ENCODE data around the gene FREM2. TPM values are rescaled to one million over a fixed set of nuclear protein-coding genes. Genes with fewer than 3 reads are reported as not detected.

Gene FREM2
- total RNA-seq, 1 experiment from 2014 or later = 42.6 TPM

DNA sequence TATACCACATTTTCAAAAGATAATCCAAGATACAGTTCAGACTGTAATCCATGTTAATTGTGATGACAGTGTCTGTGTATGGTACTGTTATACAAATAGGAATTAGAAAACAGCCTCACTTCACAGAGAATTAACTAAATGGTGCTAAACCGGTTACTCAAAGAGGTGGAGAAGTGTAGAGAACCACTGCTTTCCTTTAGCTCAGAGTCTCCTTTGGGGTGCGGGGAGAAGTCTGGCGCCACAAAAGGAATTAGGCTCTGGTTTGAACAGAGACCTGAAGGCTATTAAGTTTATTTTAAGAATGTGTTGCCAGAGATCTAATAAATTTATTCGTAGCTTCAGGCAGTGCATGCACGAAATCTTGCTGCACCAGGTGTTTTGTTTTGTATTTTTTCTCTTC lies 65.8 kb downstream of the FREM2 start:
- POLR2A ChIA-PET = no interaction called here
- H3K36me3 Mint-ChIP-seq (ENCODE audit: insufficient read depth, unreplicated experiment) = peaks cover 10% of the 10 kb centered on the region
- BruUV-seq (replicated peaks) = no TSS peak
- no peak overlapping the region for H3K4me3 Mint-ChIP-seq (ENCODE audit: unreplicated experiment)
- intact Hi-C loops (cut with micrococcal nuclease; ENCODE audit: unreplicated experiment) = no loop called here
- H3K4me1 ChIP-seq = peaks cover 12% of the 10 kb centered on the region; the same call in 1 of the 2 replicates
- DNase-seq = no peak
- peaks cover 2% of the 10 kb centered on the region for H3K36me3 ChIP-seq (ENCODE audit: control insufficient read depth, insufficient read depth, low read length)
- no peaks in the 10 kb centered on the region for H3K9me3 Mint-ChIP-seq (ENCODE audit: unreplicated experiment)
- H3K27me3 Mint-ChIP-seq (ENCODE audit: insufficient read depth, unreplicated experiment) = no peaks in the 10 kb centered on the region
- H3K9me3 ChIP-seq = no peaks in the 10 kb centered on the region
- no peak overlapping the region for H3K4me3 ChIP-seq (ENCODE audit: low read depth, low read length)
- CTCF ChIA-PET = no interaction called here
- H3K4me1 Mint-ChIP-seq (ENCODE audit: low read depth, unreplicated experiment) = peaks cover 9% of the 10 kb centered on the region
- TF ChIP-seq, protein P1, sequence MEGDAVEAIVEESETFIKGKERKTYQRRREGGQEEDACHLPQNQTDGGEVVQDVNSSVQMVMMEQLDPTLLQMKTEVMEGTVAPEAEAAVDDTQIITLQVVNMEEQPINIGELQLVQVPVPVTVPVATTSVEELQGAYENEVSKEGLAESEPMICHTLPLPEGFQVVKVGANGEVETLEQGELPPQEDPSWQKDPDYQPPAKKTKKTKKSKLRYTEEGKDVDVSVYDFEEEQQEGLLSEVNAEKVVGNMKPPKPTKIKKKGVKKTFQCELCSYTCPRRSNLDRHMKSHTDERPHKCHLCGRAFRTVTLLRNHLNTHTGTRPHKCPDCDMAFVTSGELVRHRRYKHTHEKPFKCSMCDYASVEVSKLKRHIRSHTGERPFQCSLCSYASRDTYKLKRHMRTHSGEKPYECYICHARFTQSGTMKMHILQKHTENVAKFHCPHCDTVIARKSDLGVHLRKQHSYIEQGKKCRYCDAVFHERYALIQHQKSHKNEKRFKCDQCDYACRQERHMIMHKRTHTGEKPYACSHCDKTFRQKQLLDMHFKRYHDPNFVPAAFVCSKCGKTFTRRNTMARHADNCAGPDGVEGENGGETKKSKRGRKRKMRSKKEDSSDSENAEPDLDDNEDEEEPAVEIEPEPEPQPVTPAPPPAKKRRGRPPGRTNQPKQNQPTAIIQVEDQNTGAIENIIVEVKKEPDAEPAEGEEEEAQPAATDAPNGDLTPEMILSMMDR (IDR thresholded peaks at IDR 0.05; ENCODE audit: insufficient read depth in 1 of 2, low read depth in 1 of 2, low read length in 1 of 2, severe bottlenecking in 1 of 2, unreplicated experiment in 1 of 2) = no peak
- H3K27me3 ChIP-seq (replicated peaks; ENCODE audit: control insufficient read depth, insufficient read depth, low read length) = no peaks in the 10 kb centered on the region
- H3K27ac Mint-ChIP-seq (ENCODE audit: unreplicated experiment) = no peak overlapping the region

DNA sequence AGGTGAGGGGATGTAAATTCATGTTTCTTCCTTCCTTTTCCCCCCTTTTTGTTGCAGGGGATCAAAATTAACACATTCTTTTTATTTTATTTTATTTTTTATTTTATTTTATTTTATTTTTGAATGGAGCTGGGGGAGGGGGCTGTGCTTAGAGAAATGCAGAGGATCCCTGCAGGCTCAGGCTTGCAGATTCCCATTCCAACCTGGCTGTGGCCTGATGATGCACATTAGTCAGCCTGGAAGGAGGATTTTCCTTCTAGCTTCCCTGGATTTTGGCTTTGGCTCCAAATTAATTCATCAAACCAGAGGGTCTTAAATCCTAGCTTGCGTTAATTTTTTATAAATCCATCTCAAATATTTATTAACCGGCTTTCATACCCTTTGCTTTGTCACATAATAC lies 67.0 kb downstream of the FREM2 start:
- Mint-ChIP-seq H3K4me3 (ENCODE audit: unreplicated experiment) (no peak overlapping the region), H3K9me3 (ENCODE audit: unreplicated experiment) (no peaks in the 10 kb centered on the region), H3K4me1 (ENCODE audit: low read depth, unreplicated experiment) (peaks cover 12% of the 10 kb centered on the region), H3K27ac (ENCODE audit: unreplicated experiment) (no peak overlapping the region), H3K36me3 (ENCODE audit: insufficient read depth, unreplicated experiment) (peaks cover 6% of the 10 kb centered on the region), H3K27me3 (ENCODE audit: insufficient read depth, unreplicated experiment) (no peaks in the 10 kb centered on the region)
- BruUV-seq (replicated peaks) = no TSS peak
- H3K4me1 ChIP-seq = peaks cover 11% of the 10 kb centered on the region; the same call in 1 of the 2 replicates
- no peaks in the 10 kb centered on the region for H3K27me3 ChIP-seq (replicated peaks; ENCODE audit: control insufficient read depth, insufficient read depth, low read length)
- ChIA-PET CTCF (interaction anchor here (0.7 kb wide), 1 partner anchor 10 kb away, joined by 3 read pairs; no protein-coding TSS in a partner anchor), POLR2A (no interaction called here)
- no peaks in the 10 kb centered on the region for H3K9me3 ChIP-seq
- intact Hi-C loops (cut with micrococcal nuclease; ENCODE audit: unreplicated experiment) = no loop called here
- peaks cover 2% of the 10 kb centered on the region for H3K36me3 ChIP-seq (ENCODE audit: control insufficient read depth, insufficient read depth, low read length)
- H3K4me3 ChIP-seq (ENCODE audit: low read depth, low read length) = no peak overlapping the region
- TF ChIP-seq, protein P1 (IDR thresholded peaks at IDR 0.05; ENCODE audit: insufficient read depth in 1 of 2, low read depth in 1 of 2, low read length in 1 of 2, severe bottlenecking in 1 of 2, unreplicated experiment in 1 of 2) = no peak
- DNase-seq = no peak

DNA sequence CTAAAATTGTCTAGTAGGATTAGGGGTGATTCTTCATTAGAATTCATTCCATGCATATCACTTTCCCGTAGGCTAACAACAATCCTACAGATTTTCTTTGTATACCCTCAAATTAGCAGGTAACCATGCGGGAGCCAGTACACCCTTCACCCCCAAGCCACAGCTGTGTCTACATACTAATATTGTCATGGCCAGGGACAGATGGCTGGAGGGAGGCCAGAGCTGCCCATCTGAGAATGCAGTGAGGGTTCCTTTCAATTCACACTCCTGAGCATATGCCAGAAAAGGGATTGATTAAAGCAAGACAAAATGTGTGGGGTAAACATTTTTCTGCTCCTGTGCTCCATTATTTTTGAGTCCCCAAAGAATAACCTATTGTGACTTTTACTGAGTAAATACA lies 68.9 kb downstream of the FREM2 start:
- H3K9me3 ChIP-seq = no peaks in the 10 kb centered on the region
- no peaks in the 10 kb centered on the region for H3K27me3 Mint-ChIP-seq (ENCODE audit: insufficient read depth, unreplicated experiment)
- H3K27ac Mint-ChIP-seq (ENCODE audit: unreplicated experiment) = no peak overlapping the region
- peaks cover 6% of the 10 kb centered on the region for H3K36me3 Mint-ChIP-seq (ENCODE audit: insufficient read depth, unreplicated experiment)
- ChIA-PET CTCF (no interaction called here), POLR2A (no interaction called here)
- no TSS peak for BruUV-seq (replicated peaks)
- no peaks in the 10 kb centered on the region; the same call in 1 of the 2 replicates for H3K36me3 ChIP-seq (ENCODE audit: control insufficient read depth, insufficient read depth, low read length)
- H3K27me3 ChIP-seq (replicated peaks; ENCODE audit: control insufficient read depth, insufficient read depth, low read length) = no peaks in the 10 kb centered on the region
- no peak overlapping the region for H3K4me3 ChIP-seq (ENCODE audit: low read depth, low read length)
- H3K4me1 Mint-ChIP-seq (ENCODE audit: low read depth, unreplicated experiment) = peaks cover 12% of the 10 kb centered on the region
- TF ChIP-seq, protein P1 (IDR thresholded peaks at IDR 0.05; ENCODE audit: insufficient read depth in 1 of 2, low read depth in 1 of 2, low read length in 1 of 2, severe bottlenecking in 1 of 2, unreplicated experiment in 1 of 2) = no peak
- no peak overlapping the region for H3K4me3 Mint-ChIP-seq (ENCODE audit: unreplicated experiment)
- peaks cover 19% of the 10 kb centered on the region; the same call in 1 of the 2 replicates for H3K4me1 ChIP-seq
- intact Hi-C loops (cut with micrococcal nuclease; ENCODE audit: unreplicated experiment) = no loop called here
- no peak for DNase-seq
- H3K9me3 Mint-ChIP-seq (ENCODE audit: unreplicated experiment) = no peaks in the 10 kb centered on the region

Measured in Caco-2 (cell line).